Fibroblast of mammary gland (primary cell): ENCODE measurements around the gene DNAJB13.

Experiments used
- DNase-seq: peaks from one replicate; pipeline ENCODE4 v3.0.0-alpha.2; 2010; ENCODE audit warnings: low read depth
- H3K4me3 ChIP-seq: 2 replicates; pipeline ENCODE4 v1.5.1; 2011; ENCODE audit warnings: low read depth, mild to moderate bottlenecking, low read length, moderate library complexity; ENCODE audit not compliant: control insufficient read depth
- TF ChIP-seq, protein P1 (sequence below): conservative IDR thresholded peaks from 2 replicates; pipeline ENCODE4 v1.5.1; 2011; ENCODE audit warnings: low read depth, low read length, inconsistent platforms; ENCODE audit not compliant: control insufficient read depth, insufficient read depth

DNAJB13 gene

DNA sequence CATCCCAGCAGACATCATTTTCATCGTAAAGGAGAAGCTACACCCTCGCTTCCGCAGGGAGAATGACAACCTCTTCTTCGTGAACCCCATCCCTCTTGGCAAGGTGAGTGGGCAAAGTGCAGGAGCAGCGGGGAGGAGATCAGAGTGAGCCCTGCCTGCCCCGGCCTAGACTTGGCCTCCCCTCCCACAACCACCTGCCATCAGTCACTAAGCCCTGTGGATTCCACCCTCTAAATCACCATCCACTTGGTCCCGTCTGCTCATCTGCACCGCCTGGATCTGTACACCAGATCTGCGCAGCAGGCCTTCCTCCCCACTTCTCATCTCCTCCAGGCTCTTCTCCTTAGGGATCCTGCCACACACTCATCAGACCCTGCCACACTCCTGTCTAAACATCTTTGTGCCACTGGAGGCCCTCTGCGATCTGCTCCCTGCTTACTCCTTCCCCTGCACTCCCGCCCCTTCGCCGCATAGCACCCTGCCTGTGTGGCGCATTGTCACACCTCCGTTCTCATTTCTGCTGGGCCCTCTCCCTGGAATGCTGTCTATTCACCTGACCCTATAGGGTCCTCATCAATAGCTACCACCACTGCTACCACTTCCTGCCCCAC is 17.6 kb downstream of the DNAJB13 start:
- TF ChIP-seq, protein P1, sequence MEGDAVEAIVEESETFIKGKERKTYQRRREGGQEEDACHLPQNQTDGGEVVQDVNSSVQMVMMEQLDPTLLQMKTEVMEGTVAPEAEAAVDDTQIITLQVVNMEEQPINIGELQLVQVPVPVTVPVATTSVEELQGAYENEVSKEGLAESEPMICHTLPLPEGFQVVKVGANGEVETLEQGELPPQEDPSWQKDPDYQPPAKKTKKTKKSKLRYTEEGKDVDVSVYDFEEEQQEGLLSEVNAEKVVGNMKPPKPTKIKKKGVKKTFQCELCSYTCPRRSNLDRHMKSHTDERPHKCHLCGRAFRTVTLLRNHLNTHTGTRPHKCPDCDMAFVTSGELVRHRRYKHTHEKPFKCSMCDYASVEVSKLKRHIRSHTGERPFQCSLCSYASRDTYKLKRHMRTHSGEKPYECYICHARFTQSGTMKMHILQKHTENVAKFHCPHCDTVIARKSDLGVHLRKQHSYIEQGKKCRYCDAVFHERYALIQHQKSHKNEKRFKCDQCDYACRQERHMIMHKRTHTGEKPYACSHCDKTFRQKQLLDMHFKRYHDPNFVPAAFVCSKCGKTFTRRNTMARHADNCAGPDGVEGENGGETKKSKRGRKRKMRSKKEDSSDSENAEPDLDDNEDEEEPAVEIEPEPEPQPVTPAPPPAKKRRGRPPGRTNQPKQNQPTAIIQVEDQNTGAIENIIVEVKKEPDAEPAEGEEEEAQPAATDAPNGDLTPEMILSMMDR, result no peak
- no peak for DNase-seq
- no peak overlapping the region for H3K4me3 ChIP-seq

DNA sequence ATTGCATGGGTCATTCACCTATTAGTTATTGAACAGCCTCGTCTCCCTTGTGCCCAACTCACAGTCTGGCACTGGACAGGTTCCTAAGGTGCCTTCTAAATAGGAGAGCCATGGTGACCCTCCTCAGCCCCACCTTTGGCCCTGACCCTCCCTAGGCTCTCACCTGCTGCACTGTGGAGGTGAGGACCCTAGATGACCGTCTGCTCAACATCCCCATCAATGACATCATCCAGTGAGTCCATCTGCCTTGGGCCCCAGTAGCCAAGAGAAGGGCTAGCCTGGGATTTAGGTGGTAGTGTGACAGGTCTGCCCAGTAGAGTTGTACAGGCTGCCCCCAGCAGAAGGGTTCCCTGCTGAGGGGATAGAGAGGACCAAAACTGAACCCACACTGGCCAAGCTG is 18.3 kb downstream of the DNAJB13 start:
- no peak overlapping the region for H3K4me3 ChIP-seq
- TF ChIP-seq, protein P1, result no peak
- no peak for DNase-seq

DNA sequence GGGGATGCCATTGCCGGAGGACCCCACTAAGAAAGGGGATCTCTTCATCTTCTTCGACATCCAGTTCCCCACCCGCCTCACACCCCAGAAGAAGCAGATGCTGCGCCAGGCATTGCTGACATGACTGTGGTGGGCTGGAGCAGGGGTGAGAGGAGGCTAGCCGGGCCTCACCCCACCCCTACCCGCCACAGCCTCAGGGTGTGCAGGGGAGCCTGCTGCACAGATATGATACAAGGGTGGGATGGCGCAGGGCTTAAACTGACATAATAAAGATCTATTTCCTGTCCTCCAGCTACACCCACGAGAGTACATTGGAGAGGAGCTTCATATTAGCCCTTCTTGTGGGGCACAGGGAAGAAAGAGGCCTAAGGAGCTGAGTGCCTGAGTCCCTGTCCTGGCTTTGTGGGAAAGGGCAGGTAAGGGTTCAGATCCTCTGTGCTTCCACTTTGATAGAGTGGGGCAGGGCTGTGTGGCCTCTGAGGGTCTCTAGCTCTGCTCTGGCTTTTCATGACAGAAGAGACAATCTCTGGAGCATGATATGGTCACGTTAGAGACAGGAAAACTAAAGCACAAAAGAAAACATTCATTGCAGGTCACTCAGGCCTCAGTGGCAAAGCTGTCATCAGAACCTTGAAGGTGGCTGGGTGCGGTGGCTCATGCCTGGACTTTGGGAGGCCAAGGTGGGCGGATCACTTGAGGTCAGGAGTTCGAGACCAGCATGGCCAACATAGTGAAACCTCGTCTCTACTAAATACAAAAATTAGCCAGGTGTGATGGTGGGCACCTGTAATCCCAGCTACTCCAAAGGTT is 19.4 kb downstream of the DNAJB13 start:
- H3K4me3 ChIP-seq, result no peak overlapping the region
- TF ChIP-seq, protein P1, result no peak
- no peak for DNase-seq

DNA sequence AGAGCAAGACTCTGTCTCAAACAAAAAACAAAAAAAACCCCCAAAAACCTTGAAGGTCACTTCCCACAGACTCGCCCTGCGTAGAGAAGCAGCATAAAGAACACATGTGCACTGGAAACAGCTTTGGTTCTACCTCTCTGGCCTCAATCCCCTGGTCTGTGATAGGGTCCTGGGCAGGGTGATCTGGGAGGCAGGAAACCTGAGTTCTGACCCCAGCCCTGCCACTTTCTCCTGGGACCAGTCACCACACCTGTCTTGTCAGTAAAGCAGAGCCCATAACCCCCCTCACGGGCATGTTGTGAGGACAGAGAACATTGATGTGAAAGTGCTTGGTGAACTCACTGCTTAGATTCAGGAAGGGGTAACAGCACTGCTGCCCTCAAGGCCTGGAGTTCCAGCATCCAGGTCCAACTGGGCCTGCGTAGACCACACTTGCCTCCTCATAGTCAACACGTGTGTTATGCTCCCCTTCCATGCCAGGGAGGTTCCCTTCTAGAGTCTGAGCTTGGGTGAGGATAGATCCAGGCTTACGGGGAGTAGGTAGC is 20.4 kb downstream of the DNAJB13 start:
- DNase-seq, result no peak
- TF ChIP-seq, protein P1, result no peak

DNA sequence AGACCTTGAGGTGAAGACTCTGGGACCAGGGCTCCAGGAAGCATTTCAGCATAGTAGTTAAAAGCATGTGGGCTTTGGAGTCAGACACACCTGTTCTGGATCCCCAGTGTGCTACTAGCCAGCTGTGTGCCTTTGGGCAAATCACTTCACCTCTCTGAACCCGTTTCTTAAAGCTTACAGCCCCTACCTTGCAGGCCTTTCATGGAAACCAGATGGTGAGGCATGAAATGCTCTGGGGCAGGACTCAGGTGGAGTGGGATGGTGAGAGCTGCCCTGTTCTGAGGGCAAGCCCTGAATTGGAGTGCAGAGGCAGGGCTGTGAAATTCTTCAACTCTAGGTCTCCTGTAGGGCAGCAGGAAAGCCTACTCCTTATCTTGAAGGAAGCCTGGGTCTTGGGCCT is 21.4 kb downstream of the DNAJB13 start:
- TF ChIP-seq, protein P1, result no peak
- DNase-seq, result no peak

More for the DNA sequence above, 20.4 kb downstream of the DNAJB13 start:
- H3K4me3 ChIP-seq, result no peak overlapping the region

DNA sequence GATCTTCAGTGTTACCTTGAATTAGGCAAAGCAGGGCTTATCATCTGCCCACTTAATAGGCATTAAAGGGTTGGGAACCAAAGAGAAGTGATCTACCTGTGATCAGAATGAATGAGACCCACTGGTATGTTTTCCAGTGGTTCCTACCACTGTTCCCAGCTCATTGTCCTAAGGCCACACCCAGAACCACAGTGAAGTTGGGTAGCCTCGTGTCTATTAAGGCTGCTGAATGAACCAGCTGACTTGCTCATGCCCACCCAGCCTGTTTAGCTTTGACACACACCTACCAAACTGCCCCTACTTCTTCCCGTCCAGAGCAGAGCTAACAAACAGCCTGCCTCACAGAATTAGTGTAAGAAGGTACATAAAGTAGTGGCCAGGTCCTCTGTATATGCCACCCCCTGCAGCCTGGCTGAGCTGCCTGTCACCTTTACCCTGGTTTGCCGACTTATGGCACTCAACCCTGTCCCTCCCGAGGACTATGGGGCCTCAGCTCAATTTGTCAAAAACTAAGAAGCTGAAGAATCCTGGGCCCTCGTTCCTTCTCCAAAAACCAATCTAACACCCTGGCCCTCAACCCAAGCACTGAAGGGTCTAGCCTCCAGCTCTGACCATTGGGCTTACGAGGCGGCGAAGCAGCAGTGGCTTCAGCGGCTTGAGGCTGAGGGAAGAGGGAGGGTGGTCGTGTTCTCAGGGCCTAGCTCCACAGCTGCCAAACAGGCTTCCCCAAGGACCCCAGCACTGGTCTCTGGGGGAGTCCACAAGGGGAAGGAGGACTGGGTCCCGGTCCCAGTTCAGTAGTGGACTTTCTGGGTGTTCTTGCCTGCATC is 22.0 kb downstream of the DNAJB13 start:
- TF ChIP-seq, protein P1, result no peak
- H3K4me3 ChIP-seq, result no peak overlapping the region
- no peak for DNase-seq

More for the DNA sequence above, 21.4 kb downstream of the DNAJB13 start:
- no peak overlapping the region for H3K4me3 ChIP-seq
